H1 (cell line): ENCODE measurements around the gene PMPCB. TPM values are rescaled to one million over a fixed set of nuclear protein-coding genes. Genes with fewer than 3 reads are reported as not detected.

Source experiments
- CTCF ChIA-PET: fragments of 300-600 bp; sonication (Branson Sonifier 250); formaldehyde crosslinking; loops from one replicate; lab custom pipeline; 2021; ENCODE audit not compliant: partially characterized antibody; lab: Charles Lee
- POLR2A ChIA-PET: fragments of 300-600 bp; sonication (Branson Sonifier 250); formaldehyde crosslinking; loops from one replicate; lab custom pipeline; 2021; ENCODE audit warnings: inconsistent platforms; ENCODE audit not compliant: partially characterized antibody; lab: Charles Lee
- DNase-seq, 2 experiments: peaks; one replicate each; pipeline versions ENCODE4 v3.0.0 to v3.0.0-alpha.2; 2010 to 2022; ENCODE audit warnings: low spot score in 2 of 2, low read depth in 1 of 2, mixed read lengths in 1 of 2
- FAIRE-seq: peaks from 2 replicates; lab custom pipeline; 2011; peaks lifted over from hg19 to GRCh38; lab: Jason Lieb, UNC
- H2AFZ ChIP-seq: 2 replicates; pipeline ENCODE4 v1.8.1; 2012; ENCODE audit warnings: low read length, inconsistent platforms
- H2AK5ac ChIP-seq: 2 replicates; pipeline ENCODE4 v1.6.1; 2013; ENCODE audit warnings: low read depth, low read length
- H2BK120ac ChIP-seq: replicated peaks from 2 replicates; pipeline ENCODE3; 2013; ENCODE audit warnings: low read depth, low read length, inconsistent platforms
- H2BK12ac ChIP-seq: 2 replicates; pipeline ENCODE4 v1.6.1; 2013; ENCODE audit warnings: low read depth, low read length
- H2BK15ac ChIP-seq: 2 replicates; pipeline ENCODE4 v1.6.1; 2013; ENCODE audit warnings: low read length
- H2BK20ac ChIP-seq: 2 replicates; pipeline ENCODE4 v1.6.1; 2013; ENCODE audit warnings: low read length
- H2BK5ac ChIP-seq: 2 replicates; pipeline ENCODE4 v1.6.1; 2013; ENCODE audit warnings: low read depth, low read length
- H3K14ac ChIP-seq: 2 replicates; pipeline ENCODE4 v1.6.1; 2013; ENCODE audit warnings: inconsistent platforms; ENCODE audit not compliant: insufficient read length
- H3K18ac ChIP-seq: 2 replicates; pipeline ENCODE4 v1.6.1; 2013; ENCODE audit warnings: low read length; ENCODE audit errors: extremely low read depth
- H3K23ac ChIP-seq: 2 replicates; pipeline ENCODE4 v1.6.1; 2013; ENCODE audit warnings: inconsistent platforms; ENCODE audit not compliant: insufficient read length
- H3K23me2 ChIP-seq: 2 replicates; pipeline ENCODE4 v1.6.1; 2013; ENCODE audit warnings: low read depth, low read length
- H3K27ac ChIP-seq: 2 replicates; pipeline ENCODE4 v1.6.1; 2011; ENCODE audit warnings: low read depth, low read length, inconsistent platforms
- H3K27me3 ChIP-seq, 4 experiments: replicated peaks in 1 of 4; 1 replicate in 1 of 4; 2 replicates in 3 of 4; pipeline versions ENCODE4 v1.6.1 to v1.8.1; 2011 to 2013; ENCODE audit warnings: low read length in 3 of 4, mild to moderate bottlenecking in 3 of 4, inconsistent platforms in 2 of 4, mixed read lengths in 2 of 4, moderate library complexity in 1 of 4; ENCODE audit not compliant: control insufficient read depth in 3 of 4, insufficient read depth in 3 of 4; ENCODE audit errors: extremely low read depth in 1 of 4
- H3K36me3 ChIP-seq, 4 experiments: 2 replicates each; pipeline versions ENCODE4 v1.6.1 to v1.8.1; 2011 to 2013; ENCODE audit warnings: mild to moderate bottlenecking in 4 of 4, low read length in 3 of 4, moderate library complexity in 2 of 4, control low read depth in 1 of 4, inconsistent platforms in 1 of 4; ENCODE audit not compliant: insufficient read depth in 4 of 4, control insufficient read depth in 2 of 4
- H3K4ac ChIP-seq: replicated peaks from 2 replicates; pipeline ENCODE3; 2013; ENCODE audit warnings: low read length, low read depth, mixed read lengths, inconsistent platforms; ENCODE audit not compliant: insufficient read length
- H3K4me1 ChIP-seq, 4 experiments: replicated peaks in 1 of 4; 1 replicate in 1 of 4; 2 replicates in 3 of 4; pipeline versions ENCODE4 v1.6.1 to v1.8.1; 2011 to 2013; ENCODE audit warnings: low read length in 3 of 4, inconsistent platforms in 2 of 4, mixed read lengths in 1 of 4; ENCODE audit not compliant: insufficient read depth in 4 of 4, control insufficient read depth in 3 of 4
- H3K4me2 ChIP-seq, 2 experiments: 2 replicates each; pipeline versions ENCODE4 v1.6.1 to v1.8.1; 2011 to 2013; ENCODE audit warnings: low read depth in 2 of 2, low read length in 2 of 2, control low read depth in 1 of 2, inconsistent platforms in 1 of 2, mild to moderate bottlenecking in 1 of 2; ENCODE audit not compliant: insufficient read depth in 1 of 2
- H3K4me3 ChIP-seq, 4 experiments: fragments of 200-600, 300-600 bp in 1 of 4; sonication (generic), shearing (Covaris generic), sonication (Bioruptor Twin) in 1 of 4; 2 replicates each; pipeline versions ENCODE4 v1.5.1 to v1.8.1; 2011 to 2016; ENCODE audit warnings: low read length in 4 of 4, low read depth in 3 of 4, control low read depth in 2 of 4, inconsistent platforms in 2 of 4, mild to moderate bottlenecking in 2 of 4, mixed read lengths in 1 of 4, moderate library complexity in 1 of 4; ENCODE audit not compliant: insufficient read depth in 2 of 4; ENCODE audit errors: extremely low read depth in 1 of 4
- H3K56ac ChIP-seq: replicated peaks from 2 replicates; pipeline ENCODE3; 2013; ENCODE audit warnings: low read depth, mild to moderate bottlenecking, mixed read lengths, low read length, inconsistent platforms; ENCODE audit not compliant: insufficient read length
- H3K79me1 ChIP-seq: 2 replicates; pipeline ENCODE4 v1.6.1; 2013; ENCODE audit warnings: low read depth, low read length, control low read depth
- H3K79me2 ChIP-seq, 2 experiments: 2 replicates each; pipeline versions ENCODE4 v1.6.1 to v1.8.1; 2012 to 2013; ENCODE audit warnings: low read length in 2 of 2, mild to moderate bottlenecking in 2 of 2, inconsistent platforms in 1 of 2; ENCODE audit not compliant: insufficient read depth in 2 of 2, control insufficient read depth in 1 of 2
- H3K9ac ChIP-seq, 4 experiments: replicated peaks in 1 of 4; 1 replicate in 1 of 4; 2 replicates in 3 of 4; pipeline versions ENCODE4 v1.6.1 to v1.8.1; 2011 to 2013; ENCODE audit warnings: low read depth in 3 of 4, low read length in 3 of 4, control low read depth in 2 of 4, mild to moderate bottlenecking in 2 of 4, moderate library complexity in 2 of 4, inconsistent platforms in 1 of 4; ENCODE audit errors: extremely low read depth in 1 of 4
- H3K9me3 ChIP-seq, 2 experiments: 2 replicates each; pipeline versions ENCODE4 v1.6.1 to v1.8.1; 2012 to 2013; ENCODE audit warnings: mild to moderate bottlenecking in 2 of 2, moderate library complexity in 2 of 2, control low read depth in 1 of 2, inconsistent platforms in 1 of 2, low read depth in 1 of 2, low read length in 1 of 2, mixed read lengths in 1 of 2; ENCODE audit not compliant: insufficient read depth in 2 of 2
- H4K20me1 ChIP-seq, 2 experiments: replicated peaks in 1 of 2; 2 replicates each; pipeline versions ENCODE3 to v1.8.1; 2011 to 2013; ENCODE audit warnings: inconsistent platforms in 2 of 2, low read length in 2 of 2, mild to moderate bottlenecking in 1 of 2; ENCODE audit not compliant: insufficient read depth in 2 of 2, control insufficient read depth in 1 of 2
- H4K5ac ChIP-seq: 2 replicates; pipeline ENCODE4 v1.6.1; 2013; ENCODE audit warnings: low read length, low read depth, mixed read lengths, inconsistent platforms; ENCODE audit not compliant: insufficient read length
- H4K8ac ChIP-seq: 2 replicates; pipeline ENCODE4 v1.8.0; 2013; ENCODE audit warnings: mild to moderate bottlenecking, moderate library complexity, low read length, inconsistent platforms; ENCODE audit not compliant: insufficient read depth; ENCODE audit errors: extremely low read depth
- H4K91ac ChIP-seq: replicated peaks from 2 replicates; pipeline ENCODE3; 2013; ENCODE audit warnings: low read length, mixed read lengths, inconsistent platforms; ENCODE audit not compliant: insufficient read length
- ATF3 ChIP-seq: IDR thresholded peaks from 2 replicates; pipeline ENCODE4 v1.6.1; 2011; ENCODE audit warnings: low read depth, mild to moderate bottlenecking, low read length; ENCODE audit not compliant: insufficient read depth
- BACH1 ChIP-seq: IDR thresholded peaks from 2 replicates; pipeline ENCODE4 v1.6.1; 2012; ENCODE audit warnings: low read length, improper control_type of control experiment
- CHD2 ChIP-seq: IDR thresholded peaks from 2 replicates; pipeline ENCODE4 v1.6.1; 2012; ENCODE audit warnings: low read length, improper control_type of control experiment
- CREB1 ChIP-seq: IDR thresholded peaks from 2 replicates; pipeline ENCODE4 v1.6.1; 2012; ENCODE audit warnings: inconsistent platforms
- NANOG ChIP-seq: IDR thresholded peaks from 2 replicates; pipeline ENCODE4 v1.6.1; 2011; ENCODE audit warnings: low read length, low read depth, mild to moderate bottlenecking, inconsistent platforms; ENCODE audit not compliant: insufficient read depth, poor library complexity, severe bottlenecking
- POLR2AphosphoS5 ChIP-seq: IDR thresholded peaks from 2 replicates; pipeline ENCODE4 v1.6.1; 2011; ENCODE audit warnings: low read depth, low read length
- SP4 ChIP-seq: IDR thresholded peaks from 2 replicates; pipeline ENCODE4 v1.6.1; 2012; ENCODE audit warnings: low read length, inconsistent platforms
- SRF ChIP-seq: IDR thresholded peaks from 2 replicates; pipeline ENCODE4 v1.6.1; 2011; ENCODE audit warnings: mild to moderate bottlenecking, low read depth, low read length, moderate library complexity
- TBP ChIP-seq: IDR thresholded peaks from 2 replicates; pipeline ENCODE4 v1.6.1; 2011; ENCODE audit warnings: low read depth, low read length, improper control_type of control experiment
- WGBS, 2 experiments: shearing (Covaris generic) in 1 of 2; methylation state at CpG; one replicate each; pipeline versions ENCODE4 v1.1.6 to v1.1.7; 2013 to 2015; ENCODE audit warnings: low lambda C conversion rate in 2 of 2, mixed read lengths in 2 of 2, inconsistent platforms in 1 of 2, low coverage in 1 of 2, missing lambda C conversion rate in 1 of 2; ENCODE audit not compliant: insufficient replicate concordance in 2 of 2, insufficient coverage in 1 of 2, insufficient read length in 1 of 2; ENCODE audit errors: extremely low coverage in 1 of 2, missing lambda C conversion rate in 1 of 2; 5-methylcytosine and 5-hydroxymethylcytosine counted together
- polyA plus RNA-seq, 7 experiments: library from polyadenylated mRNA; depleted of rRNA in 3 of 7; stranded (reverse) in 5 of 7; unstranded in 2 of 7; fragments of >200 nt in 5 of 7; fragments of 200-250 nt in 2 of 7; gene quantifications; 1 replicate in 5 of 7; 2 replicates in 1 of 7; 4 replicates in 1 of 7; pipeline versions ENCODE4 v1.2.1 to v1.2.3, GENCODE V29; 2011 to 2013; ENCODE audit warnings: missing spikeins in 2 of 7, mixed read lengths in 2 of 7
- total RNA-seq: library from RNA; stranded (reverse); fragmentation: NEBNext Ultra II Directional; extraction: Animal tissue kit (Norgen Biotek cat#: 25700); gene quantifications from 2 replicates; pipeline ENCODE4 v1.2.1, GENCODE V29; 2021
- TF ChIP-seq, protein P1 (sequence below): IDR thresholded peaks from 2 replicates; pipeline ENCODE4 v1.6.1; 2012; ENCODE audit warnings: inconsistent platforms

PMPCB gene
- total and polyA plus RNA-seq, 2 of the 8 experiments (the other 6 are each of a cell fraction or from before 2014, with no cell fraction given) = 60.6 to 83.5 TPM

DNA sequence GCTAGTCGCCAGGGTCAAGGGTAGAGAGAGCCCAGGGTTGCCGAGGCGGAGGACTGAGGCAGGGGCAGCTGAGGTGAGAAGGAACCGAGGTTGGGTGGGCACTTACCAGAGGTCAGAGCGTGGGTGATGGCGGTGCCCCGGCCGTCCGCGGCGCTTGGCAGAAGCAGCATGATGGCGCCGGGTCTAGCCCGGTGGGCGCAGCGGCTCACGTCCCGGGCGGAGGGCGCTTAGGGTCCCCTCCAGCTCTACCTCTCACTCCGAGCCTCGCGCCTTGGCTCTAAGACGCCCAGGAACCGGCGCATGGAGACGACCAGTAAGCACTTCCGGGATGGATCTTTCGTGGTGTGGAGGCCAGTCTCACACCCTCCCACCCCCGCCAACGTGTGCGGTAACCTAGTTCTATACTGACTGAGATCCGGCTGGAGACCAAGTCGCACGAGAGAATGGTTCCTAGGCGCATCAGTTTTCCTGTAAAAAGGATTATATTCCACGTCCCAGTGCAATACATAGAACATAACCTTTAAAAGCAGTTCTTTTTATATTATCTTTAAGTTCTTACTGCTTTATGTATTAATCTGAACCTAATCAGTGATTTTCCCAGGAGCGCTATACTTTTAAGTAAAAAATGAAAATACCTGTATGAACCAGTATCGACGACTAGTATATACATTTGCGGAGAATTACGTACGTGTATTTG, 47.4 kb downstream of the PMPCB start, which contains the start of gene DNAJC2:
Gene DNAJC2 (minus strand): TSS at position 315 of the 697 bp plus-strand sequence. CDS start 145 bp downstream, at position 170.
- no peak for FAIRE-seq
- TF ChIP-seq ATF3 = no peak
- 0 out of 2 replicates have a peak, but pooled peaks have one; percentile 50 for TF ChIP-seq SP4
- TF ChIP-seq SRF = peak; percentile 39; the same call in 1 of the 2 replicates
- peak; percentile 92 for TF ChIP-seq CREB1
- peak; percentile 93 for TF ChIP-seq TBP
- TF ChIP-seq, protein P1, sequence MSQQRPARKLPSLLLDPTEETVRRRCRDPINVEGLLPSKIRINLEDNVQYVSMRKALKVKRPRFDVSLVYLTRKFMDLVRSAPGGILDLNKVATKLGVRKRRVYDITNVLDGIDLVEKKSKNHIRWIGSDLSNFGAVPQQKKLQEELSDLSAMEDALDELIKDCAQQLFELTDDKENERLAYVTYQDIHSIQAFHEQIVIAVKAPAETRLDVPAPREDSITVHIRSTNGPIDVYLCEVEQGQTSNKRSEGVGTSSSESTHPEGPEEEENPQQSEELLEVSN = peak; percentile 75
- peak; percentile 30; the same call in 1 of the 2 replicates for TF ChIP-seq CHD2
- peak; percentile 83 for TF ChIP-seq BACH1
- peak; percentile 96 for TF ChIP-seq POLR2AphosphoS5
- TF ChIP-seq NANOG = no peak

More for the DNA sequence above, 47.4 kb downstream of the PMPCB start, which contains the start of gene DNAJC2:
- H3K9me3 ChIP-seq = no peaks in the 10 kb centered on the region
- peaks cover 0 to 8% (median 2%) of the 10 kb centered on the region in 4 experiments; a peak in 2 of 7 replicates for H3K4me1 ChIP-seq
- no peak within 1 kb of the TSS for H2BK20ac ChIP-seq
- H4K8ac ChIP-seq = peak within 1 kb of the TSS; percentile 98; the same call in 1 of the 2 replicates
- H3K79me2 ChIP-seq = peaks cover 28 to 67% of the 10 kb centered on the region in 2 experiments
- H2BK12ac ChIP-seq = no peak within 1 kb of the TSS; the same call in 1 of the 2 replicates
- H3K27me3 ChIP-seq = no peaks in the 10 kb centered on the region
- H4K91ac ChIP-seq = no peak within 1 kb of the TSS
- WGBS, 2 experiments = 16% methylated on average over 30 of the region's 43 CpGs; no CpG with 5 or more reads in 1 of the 2 experiments
- H3K23ac ChIP-seq = no peak within 1 kb of the TSS
- H3K4ac ChIP-seq = peak within 1 kb of the TSS; percentile 57
- no peak within 1 kb of the TSS for H2AK5ac ChIP-seq
- ChIA-PET POLR2A (interaction anchor here (1.0 to 2.0 kb wide), 5 partner anchors 14 to 48 kb away, joined by 3 to 6 read pairs (median 5); partner anchors contain the start of gene PMPCB), CTCF (no interaction called here)
- peak within 1 kb of the TSS; percentile 72 for H3K27ac ChIP-seq
- H3K18ac ChIP-seq = peak within 1 kb of the TSS; percentile 76; the same call in 1 of the 2 replicates
- H2BK5ac ChIP-seq = peak within 1 kb of the TSS; percentile 66
- H3K79me1 ChIP-seq = peaks cover 13% of the 10 kb centered on the region; the same call in 1 of the 2 replicates
- H3K56ac ChIP-seq = peak within 1 kb of the TSS; percentile 66
- DNase-seq = peak; percentile 63 to 82
- peak within 1 kb of the TSS; percentile 82 to 98 (median 94) for H3K9ac ChIP-seq
- H3K23me2 ChIP-seq = peaks cover 8% of the 10 kb centered on the region
- H3K36me3 ChIP-seq = peaks cover 9 to 21% (median 18%) of the 10 kb centered on the region in 4 experiments
- peak within 1 kb of the TSS; percentile 81 to 100 for H3K4me2 ChIP-seq
- H2BK15ac ChIP-seq = no peak within 1 kb of the TSS
- H2AFZ ChIP-seq = peak within 1 kb of the TSS; percentile 95
- peak within 1 kb of the TSS; percentile 81 for H4K5ac ChIP-seq
- H3K4me3 ChIP-seq = peak within 1 kb of the TSS; percentile 83 to 99 (median 90)
- peaks cover 2% of the 10 kb centered on the region in 2 experiments for H4K20me1 ChIP-seq
- H3K14ac ChIP-seq = no peak within 1 kb of the TSS
- H2BK120ac ChIP-seq = no peak within 1 kb of the TSS
